Keratinocyte (primary cell): Measurements from ENCODE around the gene C3orf33. TPM values are rescaled to one million over a fixed set of nuclear protein-coding genes. Genes with fewer than 3 reads are reported as not detected.

Experiments
- DNase-seq: peaks from one replicate; pipeline ENCODE4 v3.0.0-alpha.2; 2011; ENCODE audit warnings: low read depth, missing footprints, low spot score
- FAIRE-seq: peaks from 2 replicates; lab custom pipeline; 2011; peaks lifted over from hg19 to GRCh38; lab: Jason Lieb, UNC
- H2AFZ ChIP-seq: 2 replicates; pipeline ENCODE4 v1.6.0; 2012; ENCODE audit warnings: low read length, control low read depth, inconsistent platforms; ENCODE audit not compliant: control insufficient read depth
- H3K27ac ChIP-seq: 2 replicates; pipeline ENCODE4 v1.5.1; 2011; ENCODE audit warnings: low read length; ENCODE audit not compliant: control insufficient read depth, insufficient read depth
- H3K27me3 ChIP-seq: 3 replicates; pipeline ENCODE4 v1.6.0; 2011; ENCODE audit warnings: low read length; ENCODE audit not compliant: control insufficient read depth, insufficient read depth; ENCODE audit errors: extremely low read depth
- H3K36me3 ChIP-seq, 2 experiments: 2 replicates in 1 of 2; 3 replicates in 1 of 2; pipeline ENCODE4 v1.5.1; 2011; ENCODE audit warnings: low read length in 2 of 2, mild to moderate bottlenecking in 1 of 2; ENCODE audit not compliant: control insufficient read depth in 2 of 2, insufficient read depth in 2 of 2; ENCODE audit errors: extremely low read depth in 1 of 2
- H3K4me1 ChIP-seq: 3 replicates; pipeline ENCODE4 v1.5.1; 2011; ENCODE audit warnings: low read length; ENCODE audit not compliant: control insufficient read depth, insufficient read depth; ENCODE audit errors: extremely low read depth
- H3K4me2 ChIP-seq: 3 replicates; pipeline ENCODE4 v1.6.0; 2011; ENCODE audit warnings: low read depth, low read length; ENCODE audit not compliant: control insufficient read depth, insufficient read depth; ENCODE audit errors: extremely low read depth
- H3K4me3 ChIP-seq, 3 experiments: fragments of 200-600 bp in 1 of 3; sonication (generic) in 1 of 3; 2 replicates in 2 of 3; 3 replicates in 1 of 3; pipeline ENCODE4 v1.5.1; 2011 to 2016; ENCODE audit warnings: low read length in 3 of 3, mild to moderate bottlenecking in 3 of 3, control low read depth in 2 of 3, inconsistent platforms in 1 of 3, low read depth in 1 of 3, mixed read lengths in 1 of 3, mixed run types in 1 of 3, moderate library complexity in 1 of 3; ENCODE audit not compliant: control insufficient read depth in 2 of 3, insufficient read depth in 2 of 3; ENCODE audit errors: extremely low read depth in 1 of 3
- H3K79me2 ChIP-seq: 2 replicates; pipeline ENCODE4 v1.6.0; 2012; ENCODE audit warnings: low read length; ENCODE audit not compliant: control insufficient read depth, insufficient read depth
- H3K9ac ChIP-seq: 3 replicates; pipeline ENCODE4 v1.6.0; 2011; ENCODE audit warnings: low read length; ENCODE audit not compliant: control insufficient read depth, insufficient read depth; ENCODE audit errors: extremely low read depth
- H3K9me1 ChIP-seq: 3 replicates; pipeline ENCODE4 v1.6.0; 2011; ENCODE audit warnings: low read length; ENCODE audit not compliant: control insufficient read depth, insufficient read depth; ENCODE audit errors: extremely low read depth
- H3K9me3 ChIP-seq: 2 replicates; pipeline ENCODE4 v1.5.1; 2012; ENCODE audit warnings: low read depth, low read length; ENCODE audit not compliant: control insufficient read depth
- H4K20me1 ChIP-seq: 3 replicates; pipeline ENCODE4 v1.6.0; 2011; ENCODE audit warnings: low read length; ENCODE audit not compliant: control insufficient read depth, insufficient read depth; ENCODE audit errors: extremely low read depth
- CTCF ChIP-seq, 3 experiments: IDR thresholded peaks in 1 of 3; conservative IDR thresholded peaks in 1 of 3; optimal IDR thresholded peaks in 1 of 3; 2 replicates in 2 of 3; 3 replicates in 1 of 3; pipeline versions ENCODE3 to v1.5.1; 2011; ENCODE audit warnings: low read length in 3 of 3, mild to moderate bottlenecking in 3 of 3, moderate library complexity in 2 of 3, control low read depth in 1 of 3, inconsistent platforms in 1 of 3; ENCODE audit not compliant: insufficient read depth in 2 of 3; ENCODE audit errors: extremely low read depth in 1 of 3
- EZH2 ChIP-seq: IDR thresholded peaks from one replicate; pipeline ENCODE4 v1.6.1; 2012; ENCODE audit warnings: inconsistent platforms, mild to moderate bottlenecking, low read length, moderate library complexity
- dilution Hi-C: fragments of 300-500 bp; cut with MboI; formaldehyde crosslinking; loops from one replicate; pipeline ENCODE4 v1.7.0; 2020; ENCODE audit warnings: low sequenced_read_pairs; ENCODE audit not compliant: extremely low pct_ligation_motif_present
- polyA plus RNA-seq, 5 experiments: library from polyadenylated mRNA; depleted of rRNA in 3 of 5; stranded (reverse) in 3 of 5; stranded (forward) in 1 of 5; unstranded in 1 of 5; fragments of >200 nt; gene quantifications; 1 replicate in 1 of 5; 2 replicates in 3 of 5; 3 replicates in 1 of 5; pipeline versions ENCODE4 v1.2.1 to v1.2.3, GENCODE V29; 2011 to 2012; ENCODE audit warnings: missing spikeins in 2 of 5, low read depth in 1 of 5, low replicate concordance in 1 of 5

The C3orf33 gene
- polyA plus RNA-seq, 1 donor (not counting 4 experiments of a cell fraction or from before 2014, with no cell fraction given) = 2.9 TPM

GRCh38 chr3:155785662-155786295 is 20.3 kb downstream of the C3orf33 start:
- Histone ChIP-seq H3K4me1 (no peaks in the 10 kb centered on the region), H3K9me3 (no peaks in the 10 kb centered on the region), H3K9me1 (no peaks in the 10 kb centered on the region), H3K36me3 (no peaks in the 10 kb centered on the region), H4K20me1 (no peaks in the 10 kb centered on the region), H2AFZ (no peak overlapping the region), H3K9ac (no peak overlapping the region), H3K79me2 (no peaks in the 10 kb centered on the region), H3K27ac (no peak overlapping the region), H3K4me2 (no peak overlapping the region), H3K4me3 (no peak overlapping the region), H3K27me3 (no peaks in the 10 kb centered on the region)
- no peak for TF ChIP-seq CTCF (optimal IDR thresholded peaks at IDR 0.05 in 1 of 3, IDR thresholded peaks at IDR 0.05 in 1 of 3, conservative IDR thresholded peaks at IDR 0.05 in 1 of 3; ENCODE audit: extremely low read depth in 1 of 3, insufficient read depth in 2 of 3, low read length in 3 of 3)
- TF ChIP-seq EZH2 = no peak
- no peak for FAIRE-seq
- dilution Hi-C loops = no loop called here
- no peak for DNase-seq

GRCh38 chr3:155782390-155782953 is 23.6 kb downstream of the C3orf33 start:
- no peak for DNase-seq
- H3K9me1 ChIP-seq = no peaks in the 10 kb centered on the region

More at GRCh38 chr3:155782390-155782953, 23.6 kb downstream of the C3orf33 start:
- Histone ChIP-seq H3K4me1 (no peaks in the 10 kb centered on the region), H3K9ac (no peak overlapping the region), H3K27ac (no peak overlapping the region), H2AFZ (no peak overlapping the region), H3K27me3 (no peaks in the 10 kb centered on the region), H3K4me3 (no peak overlapping the region), H3K79me2 (no peaks in the 10 kb centered on the region), H3K9me3 (no peaks in the 10 kb centered on the region), H4K20me1 (no peaks in the 10 kb centered on the region), H3K4me2 (no peak overlapping the region), H3K36me3 (no peaks in the 10 kb centered on the region)
- no peak for TF ChIP-seq EZH2
- TF ChIP-seq CTCF (optimal IDR thresholded peaks at IDR 0.05 in 1 of 3, IDR thresholded peaks at IDR 0.05 in 1 of 3, conservative IDR thresholded peaks at IDR 0.05 in 1 of 3; ENCODE audit: extremely low read depth in 1 of 3, insufficient read depth in 2 of 3, low read length in 3 of 3) = no peak
- FAIRE-seq = no peak
- dilution Hi-C loops = no loop called here
